NCI-H226 (cell line): Measurements from ENCODE around the gene ATRNL1.
"Not testable (repeated sequence)": the region's sequence is repeated elsewhere in the genome, so short reads cannot be mapped to it uniquely, and the experiment has no call there.

Source experiments
- DNase-seq: peaks from one replicate; pipeline ENCODE4 v3.0.0-alpha.2; 2015

ATRNL1 gene

GRCh38 chr10:115649217-115649616 is 556.1 kb downstream of the ATRNL1 start:
- no peak for DNase-seq

- no peak for DNase-seq
Observed at GRCh38 chr10:115653473-115653872, 560.3 kb downstream of the ATRNL1 start.

DNA sequence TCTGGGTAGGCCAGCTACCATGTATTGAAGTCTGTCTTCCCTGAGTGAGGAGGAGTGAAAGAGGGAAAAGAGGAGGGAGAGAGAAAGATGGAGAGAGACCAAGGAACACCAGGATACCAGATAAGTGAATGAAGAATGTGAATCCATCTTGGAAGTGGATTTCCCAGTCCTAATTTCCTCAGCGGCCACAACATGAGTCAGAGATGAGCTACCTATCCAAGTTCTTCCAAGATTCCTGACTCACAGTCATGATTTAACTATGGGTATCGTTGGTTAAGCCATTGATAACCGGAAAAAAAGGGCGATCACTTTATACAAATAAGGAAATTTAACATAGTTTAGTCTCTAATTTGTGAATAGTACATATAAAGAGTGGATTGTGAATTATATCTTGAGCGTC is 561.8 kb downstream of the ATRNL1 start:
- DNase-seq, result peak; percentile 9

DNA sequence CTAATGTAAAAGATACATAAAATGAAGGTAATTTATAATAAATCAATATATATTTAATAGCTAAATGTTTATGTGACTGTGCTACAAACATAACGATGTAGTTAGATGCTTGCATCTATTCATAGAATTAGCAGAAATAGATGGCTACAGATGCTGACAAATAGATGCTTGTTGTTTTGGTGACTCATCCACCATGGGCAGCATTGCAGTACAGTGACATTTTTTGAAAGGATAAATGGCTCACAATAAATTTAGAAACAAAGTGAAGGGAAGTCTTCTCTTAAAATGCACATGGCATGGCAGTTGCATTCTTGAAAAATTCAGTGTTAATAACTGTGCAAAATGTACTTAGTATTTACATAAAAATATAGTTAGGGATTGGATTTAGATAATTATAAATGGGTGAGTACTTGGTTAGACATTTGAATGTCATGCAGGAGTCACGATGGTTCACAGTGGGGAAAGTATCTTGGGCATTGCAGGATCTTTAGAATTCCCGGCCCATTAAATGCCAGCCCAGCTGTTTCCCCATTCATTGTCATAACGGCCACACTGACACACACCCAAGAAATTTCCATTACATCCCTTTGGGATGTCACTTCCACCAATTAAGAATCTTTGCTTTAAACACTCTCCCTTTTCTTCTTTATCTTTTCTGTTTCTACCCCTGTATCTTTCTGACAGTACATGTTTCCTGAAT is 564.1 kb downstream of the ATRNL1 start:
- DNase-seq, result no peak

DNA sequence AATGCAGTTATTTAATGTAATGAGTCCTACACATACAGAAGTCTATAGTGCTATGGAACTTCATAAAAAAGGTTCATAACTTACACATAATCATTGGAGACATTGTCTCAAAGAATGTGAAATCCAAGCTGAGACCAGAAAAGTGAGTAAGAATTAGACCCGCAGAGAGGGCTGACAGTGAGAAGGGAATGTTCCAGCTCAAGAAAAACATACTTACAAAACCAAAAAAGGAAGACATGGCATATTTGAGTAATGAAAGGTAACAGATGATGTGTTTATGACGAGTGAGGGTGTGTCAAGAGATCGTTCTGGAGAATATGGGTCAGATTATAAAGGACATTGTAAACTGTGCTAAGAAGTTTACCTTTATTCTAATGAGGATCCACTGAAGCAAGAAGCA is 566.5 kb downstream of the ATRNL1 start:
- no peak for DNase-seq

DNA sequence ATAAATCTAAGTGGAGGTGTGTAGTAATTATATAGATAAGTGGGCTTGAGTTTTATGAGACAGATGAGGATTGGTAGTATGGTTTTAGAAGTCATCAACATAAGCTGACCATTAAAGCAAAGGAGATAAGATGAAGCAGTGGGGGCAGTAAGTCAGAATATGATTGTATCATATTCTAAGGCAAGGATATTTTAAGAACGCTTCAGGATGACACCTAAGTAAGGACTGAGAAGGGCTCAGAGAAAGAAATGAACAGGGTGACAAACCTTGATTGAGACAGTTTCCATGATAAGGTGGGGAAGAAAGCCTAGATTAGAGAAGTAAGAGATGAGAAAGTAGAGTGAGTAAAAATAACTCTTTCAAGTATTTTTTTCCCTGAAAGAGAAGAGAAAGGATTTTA is 567.2 kb downstream of the ATRNL1 start:
- DNase-seq, result no peak

- no peak for DNase-seq
Observed at GRCh38 chr10:115662422-115662821, 569.3 kb downstream of the ATRNL1 start.

GRCh38 chr10:115665549-115665948 is 572.4 kb downstream of the ATRNL1 start:
- no peak for DNase-seq

DNA sequence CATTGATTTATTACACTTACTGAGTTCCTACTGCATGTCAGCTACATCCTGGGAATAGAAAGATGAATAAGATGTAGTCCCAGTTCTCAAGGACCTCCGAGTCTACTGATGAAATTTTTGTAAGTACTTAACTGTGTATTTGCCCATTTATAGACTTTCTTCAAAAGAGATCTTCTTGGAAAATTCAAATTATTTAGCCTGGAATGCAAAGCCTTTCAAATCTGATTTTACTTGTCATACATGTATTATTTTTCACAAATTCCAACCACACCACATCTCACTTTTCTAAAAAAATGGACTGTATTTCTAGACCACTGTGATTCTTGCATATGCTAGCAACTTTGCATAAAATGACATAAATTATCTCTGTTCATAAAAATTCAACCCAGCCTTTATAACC is 581.3 kb downstream of the ATRNL1 start:
- no peak for DNase-seq

DNA sequence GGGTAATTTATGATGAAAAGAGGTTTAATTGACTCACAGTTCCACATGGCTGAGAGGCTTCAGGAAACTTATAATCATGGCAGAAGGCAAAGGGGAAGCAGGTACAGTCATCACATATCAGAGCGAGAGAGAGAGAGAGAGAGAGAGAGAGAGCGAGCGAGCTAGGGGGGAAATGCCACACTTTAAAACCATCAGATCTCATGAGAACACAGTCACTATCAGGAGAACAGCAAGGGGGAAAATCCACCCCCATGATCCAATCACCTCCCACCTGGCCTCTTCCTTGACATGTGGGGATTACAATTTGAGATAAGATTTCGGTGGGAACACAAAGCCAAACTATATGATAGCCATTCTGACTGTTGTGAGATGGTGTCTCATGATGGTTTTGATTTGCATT is 603.6 kb downstream of the ATRNL1 start:
- DNase-seq, result no peak

DNA sequence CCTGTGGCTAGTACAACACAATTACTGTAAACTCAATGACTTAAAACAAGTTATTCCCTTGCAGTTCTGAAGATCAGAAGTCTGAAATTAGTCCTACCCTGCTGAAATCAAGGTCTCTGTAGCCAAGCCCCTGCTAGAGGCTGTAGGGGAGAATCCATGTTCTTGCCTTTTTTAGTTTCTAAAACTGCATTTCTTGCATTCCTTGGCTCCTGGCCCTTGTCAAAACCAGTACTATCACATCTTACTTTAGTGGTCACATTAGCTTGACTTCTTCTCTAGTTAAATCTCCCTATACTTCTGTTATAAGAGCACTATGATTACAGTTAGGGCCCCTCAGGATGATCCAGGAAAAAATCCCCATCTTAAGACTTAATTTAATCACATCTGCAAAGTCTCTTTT is 612.9 kb downstream of the ATRNL1 start:
- no peak for DNase-seq

GRCh38 chr10:115706488-115707076 is 613.4 kb downstream of the ATRNL1 start:
- no peak for DNase-seq

GRCh38 chr10:115710136-115710535 is 617.0 kb downstream of the ATRNL1 start:
- DNase-seq, result no peak

GRCh38 chr10:115711306-115711705 is 618.1 kb downstream of the ATRNL1 start:
- no peak for DNase-seq

- no peak for DNase-seq
Observed at GRCh38 chr10:115720121-115720520, 627.0 kb downstream of the ATRNL1 start.

GRCh38 chr10:115727129-115727528 is 634.0 kb downstream of the ATRNL1 start:
- no peak for DNase-seq

- DNase-seq, result no peak
Observed at GRCh38 chr10:115744089-115744488, 650.9 kb downstream of the ATRNL1 start.

DNA sequence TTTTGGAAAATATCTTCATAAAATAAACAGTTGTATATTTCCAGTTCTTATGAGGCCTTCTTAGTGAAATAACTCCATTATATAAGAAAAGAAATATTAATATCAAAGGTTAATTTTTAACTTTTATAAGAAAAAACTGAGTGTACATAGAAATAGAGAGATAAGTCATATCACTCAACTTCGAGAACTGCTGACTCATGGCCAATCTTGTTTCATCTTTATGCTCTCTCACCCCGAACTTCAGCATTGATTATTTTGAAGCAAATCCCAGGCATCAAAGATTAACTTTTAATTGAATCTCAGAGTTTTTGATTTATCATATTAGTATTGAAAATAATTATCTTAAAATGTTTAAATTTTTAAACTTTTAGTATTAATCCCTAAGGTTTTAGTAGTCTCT is 652.8 kb downstream of the ATRNL1 start:
- DNase-seq, result no peak

GRCh38 chr10:115747811-115748210 is 654.6 kb downstream of the ATRNL1 start:
- no peak for DNase-seq

- not testable (repeated sequence) for DNase-seq
Observed at GRCh38 chr10:115758488-115758887, 665.3 kb downstream of the ATRNL1 start.

- no peak for DNase-seq
Observed at GRCh38 chr10:115760131-115760530, 667.0 kb downstream of the ATRNL1 start.

DNA sequence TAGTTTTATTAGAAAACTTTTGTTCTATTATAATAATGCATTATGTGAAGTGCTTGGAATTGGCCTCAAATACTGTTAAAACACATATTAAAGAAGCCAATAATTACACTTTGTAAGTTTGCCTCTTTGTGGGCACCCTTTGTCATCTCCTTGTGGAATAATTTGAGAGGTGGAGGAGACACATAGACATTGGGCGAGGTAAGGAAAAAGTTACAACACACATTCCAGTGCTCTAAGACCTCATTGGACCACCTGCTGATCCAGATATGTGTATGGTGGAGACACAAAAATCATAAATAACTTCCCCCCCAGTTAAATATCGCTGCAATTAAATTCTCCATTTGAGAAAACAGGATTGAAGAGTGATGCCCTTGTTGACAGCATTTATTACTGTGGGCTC is 668.0 kb downstream of the ATRNL1 start:
- DNase-seq, result no peak

GRCh38 chr10:115762029-115762428 is 668.9 kb downstream of the ATRNL1 start:
- no peak for DNase-seq

DNA sequence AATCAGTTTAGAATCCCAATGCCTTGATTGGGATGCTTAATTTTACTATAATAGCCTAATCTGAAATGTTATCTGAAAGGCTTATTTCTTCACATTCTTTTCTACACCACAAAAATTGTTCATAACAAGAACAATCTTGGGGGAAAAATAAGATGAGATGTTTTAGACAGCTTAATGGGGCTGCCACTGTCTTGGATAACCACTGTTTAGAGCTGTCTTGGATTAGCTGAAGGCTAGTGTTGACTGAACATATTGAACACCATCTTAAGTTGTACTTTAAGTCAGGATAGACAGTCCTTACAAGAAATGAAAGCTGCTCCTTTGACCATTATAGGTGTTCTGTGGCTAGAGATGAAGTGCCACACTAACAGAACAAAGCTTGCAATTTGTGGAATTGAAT is 678.6 kb downstream of the ATRNL1 start:
- no peak for DNase-seq

DNA sequence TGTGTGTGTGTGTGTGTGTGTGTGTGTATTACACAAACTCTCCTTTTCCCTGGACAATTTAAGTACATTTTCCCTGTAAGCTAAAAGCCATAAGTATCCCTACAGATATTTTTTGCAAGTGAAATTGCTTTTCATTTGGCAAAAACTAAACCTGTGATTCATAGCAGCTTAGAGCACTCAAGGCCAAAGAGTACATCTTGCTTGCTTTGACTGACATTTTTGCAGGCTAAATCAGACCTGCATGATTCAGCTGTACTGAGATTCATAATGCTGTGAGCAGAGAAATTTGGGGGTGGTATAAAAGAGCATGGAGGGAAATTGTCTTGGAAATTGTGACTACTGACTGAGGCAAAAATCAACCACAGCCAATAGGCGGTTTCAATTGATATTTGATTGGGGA is 679.4 kb downstream of the ATRNL1 start:
- peak; percentile 66 for DNase-seq
